PC-3 (cell line): Measurements from ENCODE around the gene SPOCD1. TPM values are rescaled to one million over a fixed set of nuclear protein-coding genes. Genes with fewer than 3 reads are reported as not detected.

Source experiments
- ATAC-seq: fragments of 200-7000 bp; cut with Tn5 transposase; 2 replicates; pipeline ENCODE4 v1.9.1; 2020; ENCODE audit warnings: mild to moderate bottlenecking, moderate library complexity
- BruUV-seq: library from RNA; stranded (reverse); fragments of 400-500 nt; replicated peaks from 2 replicates; lab custom pipeline; 2021; lab: Mats Ljungman, UMichigan
- CTCF ChIA-PET: fragments of 300-600 bp; sonication (Branson Sonifier 250); formaldehyde crosslinking; loops from one replicate; lab custom pipeline; 2022; ENCODE audit warnings: antibody characterized with exemption; lab: Charles Lee
- POLR2A ChIA-PET: fragments of 300-600 bp; sonication (Branson Sonifier 250); formaldehyde crosslinking; loops from one replicate; lab custom pipeline; 2022; ENCODE audit warnings: antibody characterized with exemption; ENCODE audit not compliant: unreplicated experiment; lab: Charles Lee
- DNase-seq: peaks from one replicate; pipeline ENCODE4 v3.0.0-alpha.2; 2015
- H2AFZ ChIP-seq: fragments of 300-600 bp; sonication (generic); 2 replicates; pipeline ENCODE4 v1.6.0; 2016; ENCODE audit warnings: antibody characterized with exemption, low read length
- H3F3A ChIP-seq: fragments of 300-600 bp; sonication (generic); one replicate; pipeline ENCODE4 v1.6.0; 2017; ENCODE audit warnings: antibody characterized with exemption, low read length, control low read depth, mild to moderate bottlenecking; ENCODE audit not compliant: unreplicated experiment
- H3K27ac ChIP-seq: fragments of 300-600 bp; sonication (generic); 2 replicates; pipeline ENCODE4 v1.5.1; 2016; ENCODE audit warnings: mild to moderate bottlenecking, low read length
- H3K27me3 ChIP-seq: fragments of 300-600 bp; sonication (generic); 2 replicates; pipeline ENCODE4 v1.6.1; 2016; ENCODE audit warnings: low read length, mixed read lengths
- H3K36me3 ChIP-seq: fragments of 300-600 bp; sonication (generic); 2 replicates; pipeline ENCODE4 v1.6.1; 2016; ENCODE audit warnings: low read depth, mixed run types, low read length, mixed read lengths
- H3K4me1 ChIP-seq: fragments of 300-600 bp; sonication (generic); 2 replicates; pipeline ENCODE4 v1.5.1; 2016; ENCODE audit warnings: low read length; ENCODE audit not compliant: insufficient read depth
- H3K4me2 ChIP-seq: fragments of 300-600 bp; sonication (generic); 2 replicates; pipeline ENCODE4 v1.6.0; 2016; ENCODE audit warnings: low read length
- H3K4me3 ChIP-seq: fragments of 300-600 bp; sonication (generic); 2 replicates; pipeline ENCODE4 v1.5.1; 2016; ENCODE audit warnings: mild to moderate bottlenecking, low read length, mixed read lengths
- H3K79me2 ChIP-seq: fragments of 300-600 bp; sonication (generic); 2 replicates; pipeline ENCODE4 v1.6.1; 2017; ENCODE audit warnings: low read length, mixed read lengths
- H3K9ac ChIP-seq: fragments of 300-600 bp; sonication (generic); 2 replicates; pipeline ENCODE4 v1.6.0; 2016; ENCODE audit warnings: mild to moderate bottlenecking, low read length
- H3K9me2 ChIP-seq: fragments of 300-600 bp; sonication (generic); replicated peaks from 2 replicates; pipeline ENCODE4 v1.6.1; 2016; ENCODE audit warnings: mixed run types, low read length, mixed read lengths
- H3K9me3 ChIP-seq: fragments of 300-600 bp; sonication (generic); 2 replicates; pipeline ENCODE4 v1.6.1; 2016; ENCODE audit warnings: low read length, mixed read lengths
- H4K20me1 ChIP-seq: fragments of 300-600 bp; sonication (generic); 2 replicates; pipeline ENCODE4 v1.6.1; 2016; ENCODE audit warnings: low read length, mixed read lengths
- CTCF ChIP-seq: fragments of 300-600 bp; sonication (generic); conservative IDR thresholded peaks from 2 replicates; pipeline ENCODE4 v1.5.1; 2017; ENCODE audit warnings: antibody characterized with exemption, low read depth, mild to moderate bottlenecking, low read length
- EZH2 ChIP-seq: fragments of 300-600 bp; sonication (generic); IDR thresholded peaks from one replicate; pipeline ENCODE4 v1.6.1; 2017; ENCODE audit warnings: antibody characterized with exemption, mild to moderate bottlenecking, low read length; ENCODE audit not compliant: unreplicated experiment
- EZH2phosphoT487 ChIP-seq: fragments of 300-600 bp; sonication (generic); IDR thresholded peaks from 2 replicates; pipeline ENCODE4 v1.6.1; 2018; ENCODE audit warnings: mild to moderate bottlenecking, antibody characterized with exemption, low read length, borderline replicate concordance
- intact Hi-C: fragments of 100-400 bp; cut with micrococcal nuclease; formaldehyde crosslinking; loops from 2 replicates; pipeline ENCODE4 v1.9.0; 2023
- total RNA-seq: library from RNA; depleted of rRNA; stranded (reverse); fragments of >200 nt; gene quantifications from 2 replicates; pipeline ENCODE4 v1.2.3, GENCODE V29; 2014

Gene SPOCD1
- total RNA-seq, 1 experiment from 2014 or later, result 5.4 TPM

- ATAC-seq (no peak), DNase-seq (no peak)
- H3F3A ChIP-seq, result no peaks in the 10 kb centered on the region
- H2AFZ ChIP-seq, result no peak overlapping the region
- 0 out of 2 replicates have a peak, but pooled peaks cover 3% of the 10 kb centered on the region for H3K79me2 ChIP-seq
- H3K27me3 ChIP-seq, result no peaks in the 10 kb centered on the region
- no peaks in the 10 kb centered on the region for H4K20me1 ChIP-seq
- H3K36me3 ChIP-seq, result no peaks in the 10 kb centered on the region
- intact Hi-C loops, result no loop called here
- ChIA-PET CTCF (no interaction called here), POLR2A (no interaction called here)
- no peak overlapping the region for H3K27ac ChIP-seq
- no peak overlapping the region for H3K9ac ChIP-seq
- no peak overlapping the region for H3K4me2 ChIP-seq
- no peak for TF ChIP-seq CTCF
- TF ChIP-seq EZH2phosphoT487, result no peak
- no peak for TF ChIP-seq EZH2
- peaks cover 15% of the 10 kb centered on the region for H3K4me1 ChIP-seq
- no TSS peak for BruUV-seq
- no peaks in the 10 kb centered on the region for H3K9me3 ChIP-seq
- no peaks in the 10 kb centered on the region for H3K9me2 ChIP-seq
- no peak overlapping the region for H3K4me3 ChIP-seq
Measured at GRCh38 chr1:31756578-31756977, 59.2 kb downstream of the SPOCD1 start.

- H3F3A ChIP-seq, result no peaks in the 10 kb centered on the region
- H3K4me3 ChIP-seq, result no peak overlapping the region
- H3K36me3 ChIP-seq, result no peaks in the 10 kb centered on the region
- BruUV-seq, result no TSS peak
- H3K9me2 ChIP-seq, result no peaks in the 10 kb centered on the region
- H4K20me1 ChIP-seq, result no peaks in the 10 kb centered on the region
- H2AFZ ChIP-seq, result no peak overlapping the region
- H3K27me3 ChIP-seq, result no peaks in the 10 kb centered on the region
- TF ChIP-seq CTCF (no peak), EZH2phosphoT487 (no peak), EZH2 (no peak)
- no peak overlapping the region for H3K27ac ChIP-seq
- intact Hi-C loops, result no loop called here
- H3K4me2 ChIP-seq, result no peak overlapping the region
- ATAC-seq (no peak), DNase-seq (no peak)
- H3K79me2 ChIP-seq, result no peaks in the 10 kb centered on the region
- H3K9me3 ChIP-seq, result no peaks in the 10 kb centered on the region
- H3K4me1 ChIP-seq, result peaks cover 9% of the 10 kb centered on the region
- POLR2A ChIA-PET, result no interaction called here
- no peak overlapping the region for H3K9ac ChIP-seq
- CTCF ChIA-PET, result no interaction called here
Measured at GRCh38 chr1:31755850-31756492, 59.9 kb downstream of the SPOCD1 start.

GRCh38 chr1:31755197-31755611, 60.6 kb downstream of the SPOCD1 start:
- no peak for ATAC-seq

More at GRCh38 chr1:31755197-31755611, 60.6 kb downstream of the SPOCD1 start:
- Histone ChIP-seq H3K4me1 (peaks cover 7% of the 10 kb centered on the region), H3K9me2 (no peaks in the 10 kb centered on the region), H2AFZ (no peak overlapping the region), H3K27me3 (no peaks in the 10 kb centered on the region), H3K4me3 (no peak overlapping the region), H3F3A (no peaks in the 10 kb centered on the region), H3K9ac (no peak overlapping the region), H3K9me3 (no peaks in the 10 kb centered on the region), H3K27ac (no peak overlapping the region), H3K79me2 (no peaks in the 10 kb centered on the region), H4K20me1 (no peaks in the 10 kb centered on the region), H3K4me2 (no peak overlapping the region), H3K36me3 (no peaks in the 10 kb centered on the region)
- ChIA-PET CTCF (no interaction called here), POLR2A (no interaction called here)
- intact Hi-C loops, result no loop called here
- TF ChIP-seq CTCF (no peak), EZH2phosphoT487 (no peak), EZH2 (no peak)
- no TSS peak for BruUV-seq
- DNase-seq, result no peak
